ENCODE measurements around the gene CHDH.
A peak's percentile ranks its signal among the peaks of the same experiment; 100 is the strongest.

The CHDH gene

DNA sequence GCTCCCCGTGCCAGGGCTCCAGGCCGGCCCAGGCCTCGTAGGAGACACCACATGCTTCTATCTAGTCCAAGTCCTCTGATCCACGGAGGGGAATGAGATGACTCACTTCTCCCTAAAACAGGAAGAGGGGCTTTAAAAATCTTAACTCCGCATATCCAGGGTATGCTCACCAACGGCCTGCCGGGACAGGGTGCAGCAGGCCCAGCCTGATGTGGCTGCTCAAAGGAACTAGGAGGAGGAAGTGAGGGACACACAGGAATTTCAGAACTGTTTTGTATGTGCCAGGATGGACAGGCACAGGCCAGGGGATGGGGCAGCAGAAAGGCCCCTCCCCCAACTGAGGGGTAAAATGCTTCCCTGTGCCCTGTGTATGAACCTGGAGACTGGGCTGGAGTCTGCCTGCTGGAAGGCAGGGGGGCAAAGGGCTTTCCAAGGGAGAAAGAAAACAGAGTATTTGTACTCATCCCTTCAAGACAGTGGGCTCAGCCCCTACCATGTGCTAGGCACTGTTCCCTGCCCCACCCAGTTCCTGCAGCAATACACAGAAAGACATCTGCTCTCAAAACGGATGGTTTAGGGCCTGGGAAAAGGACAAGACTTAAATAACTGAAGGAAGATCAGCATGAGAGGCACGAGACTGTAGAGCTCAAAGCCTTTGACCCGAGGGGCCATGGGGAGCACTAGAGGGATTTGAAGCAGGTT, 22.1 kb downstream of the CHDH start:
- H3K36me3 Mint-ChIP-seq (ENCODE audit: low read depth) = no peaks in the 10 kb centered on the region
- TF ChIP-seq, protein P1, sequence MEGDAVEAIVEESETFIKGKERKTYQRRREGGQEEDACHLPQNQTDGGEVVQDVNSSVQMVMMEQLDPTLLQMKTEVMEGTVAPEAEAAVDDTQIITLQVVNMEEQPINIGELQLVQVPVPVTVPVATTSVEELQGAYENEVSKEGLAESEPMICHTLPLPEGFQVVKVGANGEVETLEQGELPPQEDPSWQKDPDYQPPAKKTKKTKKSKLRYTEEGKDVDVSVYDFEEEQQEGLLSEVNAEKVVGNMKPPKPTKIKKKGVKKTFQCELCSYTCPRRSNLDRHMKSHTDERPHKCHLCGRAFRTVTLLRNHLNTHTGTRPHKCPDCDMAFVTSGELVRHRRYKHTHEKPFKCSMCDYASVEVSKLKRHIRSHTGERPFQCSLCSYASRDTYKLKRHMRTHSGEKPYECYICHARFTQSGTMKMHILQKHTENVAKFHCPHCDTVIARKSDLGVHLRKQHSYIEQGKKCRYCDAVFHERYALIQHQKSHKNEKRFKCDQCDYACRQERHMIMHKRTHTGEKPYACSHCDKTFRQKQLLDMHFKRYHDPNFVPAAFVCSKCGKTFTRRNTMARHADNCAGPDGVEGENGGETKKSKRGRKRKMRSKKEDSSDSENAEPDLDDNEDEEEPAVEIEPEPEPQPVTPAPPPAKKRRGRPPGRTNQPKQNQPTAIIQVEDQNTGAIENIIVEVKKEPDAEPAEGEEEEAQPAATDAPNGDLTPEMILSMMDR (IDR thresholded peaks at IDR 0.05; ENCODE audit: unreplicated experiment in 3 of 3) = no peak
- H3K9me3 Mint-ChIP-seq = peaks cover 4% of the 10 kb centered on the region
- no peaks in the 10 kb centered on the region for H3K27me3 Mint-ChIP-seq (ENCODE audit: low read depth)
- H3K4me1 Mint-ChIP-seq = peaks cover 14% of the 10 kb centered on the region
- no peak overlapping the region for H3K4me3 Mint-ChIP-seq
- H3K27ac Mint-ChIP-seq = no peak overlapping the region

DNA sequence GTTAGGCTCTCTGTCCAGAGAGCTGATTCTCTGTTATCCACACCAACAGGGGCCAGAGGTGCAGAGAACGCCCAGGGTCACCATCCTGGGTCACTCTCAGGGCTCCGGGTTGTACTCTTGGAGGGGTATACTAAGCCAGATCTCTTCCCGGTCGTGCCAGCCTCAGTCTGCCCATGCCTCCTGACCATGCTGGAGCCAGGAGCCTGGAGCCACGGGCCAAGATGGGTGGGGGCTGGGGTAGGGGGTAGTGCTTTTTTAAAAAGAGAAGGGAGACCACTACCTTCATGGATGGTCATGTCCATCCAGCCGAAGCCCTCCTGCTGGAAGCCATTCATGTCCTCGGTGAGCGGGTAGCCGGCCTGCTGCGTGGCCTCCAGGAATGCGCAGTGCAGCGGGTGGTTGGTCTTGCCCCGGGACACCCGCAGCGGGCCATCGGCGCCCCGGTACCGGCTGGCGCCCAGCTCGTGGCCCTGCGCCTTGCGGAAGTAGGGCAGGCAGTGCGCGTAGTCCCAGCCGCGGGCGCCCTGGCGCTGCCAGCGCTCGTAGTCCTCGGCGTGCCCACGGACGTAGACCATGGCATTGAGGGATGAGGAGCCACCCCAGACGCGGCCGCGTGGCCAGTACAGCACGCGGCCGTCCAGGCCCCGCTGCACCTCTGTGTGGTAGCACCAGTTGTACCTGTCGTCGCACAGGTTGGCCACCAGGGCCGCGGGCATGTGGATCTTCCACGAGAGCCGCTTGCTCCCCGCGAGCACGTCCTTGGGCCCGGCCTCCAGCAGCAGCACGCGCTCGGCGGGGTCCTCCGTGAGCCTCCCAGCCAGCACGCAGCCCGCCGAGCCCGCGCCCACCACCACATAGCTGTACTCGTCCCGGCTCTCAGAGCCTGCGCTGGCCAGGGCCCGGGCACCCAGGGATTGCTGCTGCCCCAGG, 22.9 kb downstream of the CHDH start:
- H3K27ac Mint-ChIP-seq = no peak overlapping the region

DNA sequence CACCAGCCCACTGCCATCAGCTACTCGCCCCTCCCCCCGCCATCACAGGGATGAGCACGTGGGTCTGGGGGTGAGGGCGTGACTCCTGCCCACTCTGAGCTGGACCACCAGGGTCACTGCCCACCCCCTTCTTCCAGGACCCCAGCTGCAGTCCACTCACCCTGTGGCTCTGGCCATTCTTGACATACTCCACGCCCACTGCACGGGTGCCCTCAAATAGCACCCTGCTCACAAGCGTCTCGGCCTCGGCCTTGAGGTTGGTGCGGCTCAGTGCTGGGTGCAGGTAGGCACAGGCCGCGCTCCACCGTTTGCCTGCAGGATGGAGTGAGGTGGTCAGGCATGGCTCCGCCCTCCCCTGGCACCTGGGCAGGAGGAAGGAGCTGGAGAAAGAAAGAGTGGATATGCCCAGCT, 23.9 kb downstream of the CHDH start:
- Mint-ChIP-seq H3K9me3 (peaks cover 4% of the 10 kb centered on the region), H3K36me3 (ENCODE audit: low read depth) (no peaks in the 10 kb centered on the region), H3K4me1 (peaks cover 14% of the 10 kb centered on the region), H3K27me3 (ENCODE audit: low read depth) (no peaks in the 10 kb centered on the region), H3K27ac (no peak overlapping the region), H3K4me3 (no peak overlapping the region)
- TF ChIP-seq, protein P1 (IDR thresholded peaks at IDR 0.05; ENCODE audit: unreplicated experiment in 3 of 3) = no peak

More for the DNA sequence above, 22.9 kb downstream of the CHDH start:
- Mint-ChIP-seq H3K9me3 (peaks cover 4% of the 10 kb centered on the region), H3K36me3 (ENCODE audit: low read depth) (no peaks in the 10 kb centered on the region), H3K4me3 (no peak overlapping the region), H3K27me3 (ENCODE audit: low read depth) (no peaks in the 10 kb centered on the region), H3K4me1 (peaks cover 14% of the 10 kb centered on the region)
- TF ChIP-seq, protein P1 (IDR thresholded peaks at IDR 0.05; ENCODE audit: unreplicated experiment in 3 of 3) = no peak

DNA sequence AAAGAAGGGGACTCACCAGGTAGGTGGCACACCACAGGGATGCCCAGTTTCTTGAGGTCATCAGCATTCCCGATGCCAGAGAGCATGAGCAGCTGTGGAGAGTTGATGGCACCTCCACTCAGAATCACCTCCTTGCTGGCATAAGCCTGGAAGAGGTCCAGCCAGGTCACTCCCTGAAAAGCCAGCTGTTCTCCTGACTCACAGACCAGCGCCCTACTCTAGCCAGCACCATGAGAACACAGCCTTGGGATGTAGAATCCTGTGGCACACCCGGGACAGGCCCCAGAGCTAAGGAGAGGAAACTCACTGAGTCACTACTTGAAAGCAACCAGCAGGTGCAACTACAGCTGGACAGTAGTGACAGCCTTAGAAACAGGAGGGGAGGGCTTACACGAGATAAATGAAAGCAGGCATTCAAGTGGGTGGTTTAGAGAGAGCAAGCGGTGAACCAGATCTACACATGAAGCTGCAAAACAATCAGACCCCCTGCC, 24.5 kb downstream of the CHDH start:
- peaks cover 14% of the 10 kb centered on the region for H3K4me1 Mint-ChIP-seq
- H3K36me3 Mint-ChIP-seq (ENCODE audit: low read depth) = no peaks in the 10 kb centered on the region
- H3K4me3 Mint-ChIP-seq = no peak overlapping the region
- H3K27me3 Mint-ChIP-seq (ENCODE audit: low read depth) = no peaks in the 10 kb centered on the region
- TF ChIP-seq, protein P1 (IDR thresholded peaks at IDR 0.05; ENCODE audit: unreplicated experiment in 3 of 3) = no peak
- peaks cover 4% of the 10 kb centered on the region for H3K9me3 Mint-ChIP-seq
- peak overlapping the region in 2 of 3 experiments; percentile 6 to 21 for H3K27ac Mint-ChIP-seq

DNA sequence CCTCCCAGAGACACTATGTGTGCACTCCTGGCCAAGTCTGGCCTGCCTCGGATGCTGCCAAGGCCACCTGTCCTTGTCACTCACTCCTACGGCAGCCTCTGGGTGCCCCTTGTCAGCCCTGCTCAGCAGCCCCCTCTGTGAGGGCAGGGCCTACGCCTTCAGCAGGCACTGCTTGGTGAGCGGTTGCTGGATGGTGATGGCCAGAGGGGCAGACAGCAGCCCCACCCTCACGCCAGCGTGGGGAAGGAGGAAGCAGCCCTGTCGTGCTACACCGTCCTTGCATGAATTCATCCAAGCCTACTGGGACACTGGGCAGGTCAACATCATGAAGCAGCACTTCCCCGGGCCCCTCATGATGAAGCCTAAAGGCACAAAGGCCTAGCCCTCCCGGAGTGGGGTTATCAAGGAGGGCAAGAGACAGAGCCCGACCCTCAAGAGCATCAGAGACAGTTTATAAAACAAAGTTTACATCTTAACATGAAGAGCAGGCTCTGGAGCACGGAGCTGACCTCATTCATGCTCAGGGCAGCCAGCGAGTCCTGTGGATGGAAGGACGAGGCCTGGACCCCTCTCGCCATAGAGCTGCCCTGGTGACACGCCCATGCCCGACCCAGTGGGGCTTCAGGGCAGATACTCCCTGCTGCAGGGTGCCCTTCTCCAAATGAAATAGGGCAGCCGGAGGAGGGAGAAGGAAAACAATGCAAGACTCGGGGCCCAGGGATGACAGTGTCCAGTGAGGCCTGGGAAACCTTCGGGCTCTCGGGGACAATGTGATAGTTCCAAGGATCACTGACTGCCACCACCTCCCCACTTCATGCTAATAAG, 25.3 kb downstream of the CHDH start:
- Mint-ChIP-seq H3K9me3 (peaks cover 4% of the 10 kb centered on the region), H3K27me3 (ENCODE audit: low read depth) (no peaks in the 10 kb centered on the region), H3K36me3 (ENCODE audit: low read depth) (no peaks in the 10 kb centered on the region), H3K27ac (peak overlapping the region in 1 of 3 experiments; percentile 27), H3K4me1 (peaks cover 14% of the 10 kb centered on the region), H3K4me3 (no peak overlapping the region)
- TF ChIP-seq, protein P1 (IDR thresholded peaks at IDR 0.05; ENCODE audit: unreplicated experiment in 3 of 3) = no peak
